Neural crest cell (in vitro differentiated cells): ENCODE results near the gene SCN8A. TPM values are rescaled to one million over a fixed set of nuclear protein-coding genes. Genes with fewer than 3 reads are reported as not detected.

Source experiments
- DNase-seq: peaks from one replicate; pipeline ENCODE4 v3.0.0; 2021; ENCODE audit warnings: low read depth, mixed read lengths, low spot score
- H3K27ac Mint-ChIP-seq: one replicate; pipeline ENCODE4 v1.8.0; 2021; ENCODE audit warnings: mild to moderate bottlenecking, mixed read lengths; ENCODE audit not compliant: unreplicated experiment
- H3K27me3 Mint-ChIP-seq: 2 replicates; pipeline ENCODE4 v1.8.0; 2021; ENCODE audit warnings: low read depth, mild to moderate bottlenecking, mixed read lengths
- H3K36me3 Mint-ChIP-seq: 2 replicates; pipeline ENCODE4 v1.8.0; 2021; ENCODE audit warnings: low read depth, mild to moderate bottlenecking, mixed read lengths
- H3K4me1 Mint-ChIP-seq: 2 replicates; pipeline ENCODE4 v1.8.0; 2021; ENCODE audit warnings: mixed read lengths
- H3K4me3 Mint-ChIP-seq: one replicate; pipeline ENCODE4 v1.8.0; 2021; ENCODE audit warnings: mild to moderate bottlenecking, mixed read lengths
- H3K9me3 Mint-ChIP-seq: 2 replicates; pipeline ENCODE4 v1.8.0; 2021; ENCODE audit warnings: mixed read lengths
- CTCF ChIP-seq: fragments of 200-600 bp; sonication (generic); conservative IDR thresholded peaks from 2 replicates; pipeline ENCODE4 v1.5.0; 2021; ENCODE audit warnings: antibody characterized with exemption, mild to moderate bottlenecking
- total RNA-seq: library from RNA; stranded (reverse); gene quantifications from 2 replicates; pipeline ENCODE4 v1.2.1, GENCODE V29; 2021

Gene SCN8A
- total RNA-seq, 1 donor from 2014 or later = 13.0 TPM

- peak overlapping the region; percentile 59 for H3K4me3 Mint-ChIP-seq
- H3K4me1 Mint-ChIP-seq = peaks cover 54% of the 10 kb centered on the region
- no peaks in the 10 kb centered on the region for H3K27me3 Mint-ChIP-seq
- H3K9me3 Mint-ChIP-seq = no peaks in the 10 kb centered on the region
- peaks cover 2% of the 10 kb centered on the region for H3K36me3 Mint-ChIP-seq
- DNase-seq = no peak
- peak overlapping the region; percentile 94 for H3K27ac Mint-ChIP-seq
- TF ChIP-seq CTCF = no peak
These were observed 248.4 kb downstream of the SCN8A start for GRCh38 chr12:51839310-51839947.

GRCh38 chr12:51840966-51841365, 249.9 kb downstream of the SCN8A start:
- Mint-ChIP-seq H3K4me1 (peaks cover 61% of the 10 kb centered on the region), H3K4me3 (no peak overlapping the region), H3K9me3 (no peaks in the 10 kb centered on the region), H3K27me3 (no peaks in the 10 kb centered on the region), H3K27ac (no peak overlapping the region), H3K36me3 (no peaks in the 10 kb centered on the region)
- no peak for TF ChIP-seq CTCF
- DNase-seq = no peak

GRCh38 chr12:51841727-51842126, 250.7 kb downstream of the SCN8A start:
- no peaks in the 10 kb centered on the region for H3K27me3 Mint-ChIP-seq
- peak overlapping the region; percentile 67 for H3K27ac Mint-ChIP-seq
- TF ChIP-seq CTCF = no peak
- H3K4me1 Mint-ChIP-seq = peaks cover 62% of the 10 kb centered on the region
- H3K4me3 Mint-ChIP-seq = peak overlapping the region; percentile 44
- no peaks in the 10 kb centered on the region for H3K9me3 Mint-ChIP-seq
- DNase-seq = no peak
- no peaks in the 10 kb centered on the region for H3K36me3 Mint-ChIP-seq

- no peak for DNase-seq
- Mint-ChIP-seq H3K4me3 (peak overlapping the region; percentile 94), H3K9me3 (no peaks in the 10 kb centered on the region), H3K27ac (no peak overlapping the region), H3K4me1 (peaks cover 39% of the 10 kb centered on the region), H3K36me3 (no peaks in the 10 kb centered on the region), H3K27me3 (no peaks in the 10 kb centered on the region)
- TF ChIP-seq CTCF = no peak
These were observed 253.8 kb downstream of the SCN8A start for GRCh38 chr12:51844854-51845253.

- Mint-ChIP-seq H3K4me1 (peaks cover 35% of the 10 kb centered on the region), H3K27ac (no peak overlapping the region), H3K4me3 (peak overlapping the region; percentile 94), H3K27me3 (no peaks in the 10 kb centered on the region), H3K9me3 (no peaks in the 10 kb centered on the region), H3K36me3 (no peaks in the 10 kb centered on the region)
- DNase-seq = no peak
- TF ChIP-seq CTCF = no peak
These were observed 254.4 kb downstream of the SCN8A start for GRCh38 chr12:51845482-51845881.
